Activated CD4-positive, alpha-beta T cell treated with anti-CD3 and anti-CD28 coated beads, Interleukin-2, amount 10 ng/mL, durations not matched to agents 24 days and 14 days (primary cell): ENCODE data around the gene MACROD2. TPM values are rescaled to one million over a fixed set of nuclear protein-coding genes. Genes with fewer than 3 reads are reported as not detected.

Experiments
- DNase-seq: peaks from one replicate; pipeline ENCODE4 v3.0.0; 2022
- H3K27ac Mint-ChIP-seq: one replicate; pipeline ENCODE4 v1.8.0; 2022; ENCODE audit warnings: mild to moderate bottlenecking, mixed read lengths
- H3K27me3 Mint-ChIP-seq: one replicate; pipeline ENCODE4 v1.8.0; 2022; ENCODE audit warnings: mixed read lengths
- H3K36me3 Mint-ChIP-seq: one replicate; pipeline ENCODE4 v1.8.0; 2022; ENCODE audit warnings: low read depth, mild to moderate bottlenecking, mixed read lengths
- H3K4me1 Mint-ChIP-seq: one replicate; pipeline ENCODE4 v1.8.0; 2021; ENCODE audit warnings: mixed read lengths
- H3K4me3 Mint-ChIP-seq: one replicate; pipeline ENCODE4 v1.8.0; 2022; ENCODE audit warnings: mild to moderate bottlenecking, moderate library complexity, mixed read lengths
- H3K9me3 Mint-ChIP-seq: one replicate; pipeline ENCODE4 v1.8.0; 2021; ENCODE audit warnings: mixed read lengths
- intact Hi-C: fragments of 100-400 bp; cut with micrococcal nuclease; formaldehyde crosslinking; loops from one replicate; pipeline ENCODE4 v1.15.1; 2023
- total RNA-seq: library from RNA; stranded (reverse); gene quantifications from 2 replicates; pipeline ENCODE4 v1.2.3, GENCODE V29; 2022

MACROD2 gene
- total RNA-seq, 1 donor from 2014 or later: not detected

DNA sequence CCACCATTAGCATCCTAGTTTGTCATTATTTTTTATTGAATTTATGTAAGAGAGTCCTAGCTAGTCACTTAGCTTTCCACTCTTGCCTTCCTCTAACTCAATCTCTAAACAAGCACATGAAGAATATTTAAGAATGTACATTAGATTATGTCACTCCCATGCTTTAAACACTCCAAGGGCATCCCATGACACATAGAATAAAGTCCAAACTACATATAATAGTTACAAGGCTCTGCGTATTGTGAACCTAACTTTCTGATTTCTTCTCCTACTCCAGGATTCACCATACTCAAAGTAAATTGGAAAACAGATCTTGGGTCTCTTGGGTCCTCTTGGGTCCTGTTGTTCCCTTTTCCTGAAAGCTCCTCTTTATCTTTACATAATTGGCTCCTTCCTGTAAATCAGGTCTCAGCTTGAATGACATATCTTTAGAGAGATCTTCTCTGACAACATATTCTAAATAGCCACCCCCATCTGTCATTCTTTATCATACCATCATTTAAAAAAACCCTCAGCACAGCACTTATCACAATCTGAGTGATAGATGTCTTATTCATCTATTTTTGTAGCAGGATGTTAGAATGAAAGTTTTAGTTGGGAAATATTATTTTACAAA lies 1384.5 kb downstream of the MACROD2 start:
- Mint-ChIP-seq H3K9me3 (peaks cover 4% of the 10 kb centered on the region), H3K36me3 (no peaks in the 10 kb centered on the region), H3K4me1 (no peaks in the 10 kb centered on the region), H3K27ac (no peak overlapping the region), H3K27me3 (no peaks in the 10 kb centered on the region), H3K4me3 (no peak overlapping the region)
- no peak for DNase-seq
- intact Hi-C loops: no loop called here

DNA sequence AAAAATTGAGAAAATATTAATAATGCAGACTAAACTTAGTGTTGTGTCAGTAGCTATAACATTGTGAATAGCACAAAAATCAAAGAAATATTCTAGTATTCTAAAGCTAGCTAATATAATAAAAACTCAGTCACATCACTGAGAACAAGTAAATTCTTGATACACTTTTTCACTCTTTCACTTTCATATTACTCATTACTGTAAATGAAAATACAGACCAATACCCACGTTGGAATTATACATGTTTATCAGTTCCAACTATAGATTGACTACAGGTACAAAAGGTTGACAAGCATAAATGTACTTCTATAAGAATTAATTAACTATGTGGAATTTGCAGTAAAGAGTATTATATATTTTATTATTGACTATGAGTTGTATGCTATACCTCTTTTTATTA lies 1385.5 kb downstream of the MACROD2 start:
- intact Hi-C loops: no loop called here
- no peak overlapping the region for H3K27ac Mint-ChIP-seq
- no peaks in the 10 kb centered on the region for H3K36me3 Mint-ChIP-seq
- H3K4me3 Mint-ChIP-seq: no peak overlapping the region
- H3K9me3 Mint-ChIP-seq: peaks cover 4% of the 10 kb centered on the region
- no peaks in the 10 kb centered on the region for H3K4me1 Mint-ChIP-seq
- H3K27me3 Mint-ChIP-seq: no peaks in the 10 kb centered on the region
- DNase-seq: no peak

DNA sequence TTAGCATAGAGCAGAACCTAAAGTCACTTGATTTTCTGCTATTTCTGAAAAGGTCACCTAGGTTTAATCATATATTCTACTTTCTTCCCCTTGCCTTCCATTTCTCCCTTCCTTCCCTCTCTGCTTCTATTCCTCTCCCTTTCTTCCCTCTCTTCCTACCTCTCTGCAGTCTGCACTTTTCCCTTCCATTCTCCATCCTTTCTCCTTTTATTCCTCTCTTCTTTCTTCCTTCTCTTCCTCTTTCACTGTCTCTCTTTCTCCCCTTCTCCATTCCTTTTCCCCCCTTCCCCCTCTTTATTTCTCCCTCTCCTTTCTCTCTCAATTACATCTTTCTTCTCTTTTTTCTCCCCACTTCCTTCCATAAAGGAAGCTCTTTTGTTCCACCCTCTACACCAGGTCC lies 1391.9 kb downstream of the MACROD2 start:
- H3K4me1 Mint-ChIP-seq: no peaks in the 10 kb centered on the region
- intact Hi-C loops: no loop called here
- H3K36me3 Mint-ChIP-seq: no peaks in the 10 kb centered on the region
- no peak for DNase-seq
- no peaks in the 10 kb centered on the region for H3K27me3 Mint-ChIP-seq
- peaks cover 8% of the 10 kb centered on the region for H3K9me3 Mint-ChIP-seq
- no peak overlapping the region for H3K27ac Mint-ChIP-seq
- no peak overlapping the region for H3K4me3 Mint-ChIP-seq

- no peak for DNase-seq
- H3K4me3 Mint-ChIP-seq: no peak overlapping the region
- intact Hi-C loops: no loop called here
- no peaks in the 10 kb centered on the region for H3K4me1 Mint-ChIP-seq
- no peaks in the 10 kb centered on the region for H3K36me3 Mint-ChIP-seq
- peaks cover 10% of the 10 kb centered on the region for H3K9me3 Mint-ChIP-seq
- H3K27me3 Mint-ChIP-seq: no peaks in the 10 kb centered on the region
- H3K27ac Mint-ChIP-seq: no peak overlapping the region
Measured at GRCh38 chr20:15395457-15395856, 1400.1 kb downstream of the MACROD2 start.

DNA sequence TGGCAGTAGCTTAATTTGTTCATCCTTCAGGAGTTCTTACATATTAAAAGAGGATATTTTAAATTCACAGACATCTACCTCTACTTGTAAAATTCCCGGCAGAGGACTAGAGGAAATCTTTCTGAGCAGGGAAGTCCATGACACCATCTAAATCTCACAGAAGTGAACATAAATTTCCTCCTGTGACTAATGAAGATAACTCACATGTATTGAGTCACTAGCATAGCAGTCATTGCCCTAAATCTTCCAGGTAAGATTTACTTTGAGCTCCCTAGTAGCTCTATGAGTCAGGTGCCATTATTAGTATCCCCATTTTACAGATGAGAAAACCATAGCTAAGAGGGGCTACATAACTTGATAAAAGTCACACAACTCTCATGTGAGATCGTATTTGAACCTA lies 1400.7 kb downstream of the MACROD2 start:
- no peak for DNase-seq
- Mint-ChIP-seq H3K27ac (no peak overlapping the region), H3K4me3 (no peak overlapping the region), H3K36me3 (no peaks in the 10 kb centered on the region), H3K9me3 (peaks cover 10% of the 10 kb centered on the region), H3K27me3 (no peaks in the 10 kb centered on the region), H3K4me1 (no peaks in the 10 kb centered on the region)
- intact Hi-C loops: no loop called here

DNA sequence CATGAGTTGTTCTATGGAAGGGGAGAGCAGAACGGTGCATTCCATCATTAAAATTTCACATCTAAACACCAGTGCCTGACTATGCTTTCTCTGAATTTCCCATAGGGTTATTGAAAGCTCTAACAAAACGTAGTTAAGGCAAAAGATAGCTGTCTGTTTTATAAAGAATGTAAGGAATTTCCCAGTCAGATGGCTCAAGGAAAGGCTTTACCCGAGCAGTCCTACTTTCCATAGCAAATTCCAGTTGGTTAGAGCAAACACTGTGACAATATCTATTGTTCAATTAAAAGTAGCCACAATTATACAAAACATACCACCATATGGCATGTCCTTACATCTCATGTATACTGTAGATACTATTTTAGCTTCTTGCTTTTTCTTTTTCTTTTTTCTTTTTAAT lies 1401.6 kb downstream of the MACROD2 start:
- Mint-ChIP-seq H3K36me3 (no peaks in the 10 kb centered on the region), H3K27me3 (no peaks in the 10 kb centered on the region), H3K9me3 (peaks cover 10% of the 10 kb centered on the region), H3K4me1 (no peaks in the 10 kb centered on the region), H3K4me3 (no peak overlapping the region), H3K27ac (no peak overlapping the region)
- DNase-seq: no peak
- intact Hi-C loops: no loop called here

DNA sequence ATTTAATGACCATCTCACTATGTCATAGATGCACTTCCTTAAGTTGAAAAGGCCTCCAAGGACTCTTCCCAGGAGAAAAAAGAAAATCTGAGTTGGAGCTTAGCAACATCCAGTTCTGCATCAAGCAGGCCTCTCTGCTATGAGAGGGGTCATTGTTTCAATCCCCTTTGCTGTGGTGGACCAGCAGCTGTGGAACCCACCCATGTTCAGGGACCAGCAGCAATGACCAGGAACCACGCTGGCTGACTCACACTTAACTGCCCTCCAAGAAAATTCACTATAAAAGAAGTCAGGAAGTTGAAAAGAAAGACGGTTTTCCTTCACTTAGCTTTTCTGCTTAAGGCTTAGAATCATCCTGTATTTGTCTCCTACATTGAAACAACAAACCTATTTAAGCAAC lies 1404.5 kb downstream of the MACROD2 start:
- Mint-ChIP-seq H3K27ac (no peak overlapping the region), H3K36me3 (no peaks in the 10 kb centered on the region), H3K4me3 (no peak overlapping the region), H3K4me1 (no peaks in the 10 kb centered on the region), H3K9me3 (peaks cover 6% of the 10 kb centered on the region), H3K27me3 (no peaks in the 10 kb centered on the region)
- intact Hi-C loops: no loop called here
- DNase-seq: no peak

GRCh38 chr20:15406072-15406471 lies 1410.8 kb downstream of the MACROD2 start:
- H3K9me3 Mint-ChIP-seq: peaks cover 4% of the 10 kb centered on the region

GRCh38 chr20:15411781-15412180 lies 1416.5 kb downstream of the MACROD2 start:
- no peak overlapping the region for H3K4me3 Mint-ChIP-seq
- H3K27me3 Mint-ChIP-seq: no peaks in the 10 kb centered on the region
- DNase-seq: no peak
- intact Hi-C loops: no loop called here
- H3K36me3 Mint-ChIP-seq: no peaks in the 10 kb centered on the region
- H3K27ac Mint-ChIP-seq: no peak overlapping the region
- peaks cover 6% of the 10 kb centered on the region for H3K9me3 Mint-ChIP-seq
- H3K4me1 Mint-ChIP-seq: no peaks in the 10 kb centered on the region

More at GRCh38 chr20:15406072-15406471, 1410.8 kb downstream of the MACROD2 start:
- no peak for DNase-seq
- intact Hi-C loops: no loop called here
- Mint-ChIP-seq H3K27ac (no peak overlapping the region), H3K4me1 (no peaks in the 10 kb centered on the region), H3K36me3 (no peaks in the 10 kb centered on the region), H3K27me3 (no peaks in the 10 kb centered on the region), H3K4me3 (no peak overlapping the region)

DNA sequence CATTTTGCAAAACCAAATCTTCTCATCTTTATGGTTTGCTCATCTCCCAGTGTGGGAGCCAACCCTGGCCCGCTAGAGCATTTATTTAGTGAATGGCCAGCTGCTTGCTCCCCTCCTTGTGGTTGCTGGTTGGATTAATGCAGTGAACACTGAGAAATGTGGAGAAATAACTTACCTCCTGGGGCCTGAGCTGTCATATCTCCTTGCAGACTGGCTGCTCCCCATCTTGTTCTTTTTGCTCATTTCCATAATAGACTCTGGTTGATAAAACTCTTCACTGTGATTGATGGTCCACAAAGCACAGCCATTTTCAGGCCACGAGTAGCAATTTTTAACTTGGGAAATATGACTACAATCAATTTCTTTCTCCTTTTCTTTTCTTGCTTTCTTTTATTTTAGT lies 1420.6 kb downstream of the MACROD2 start:
- DNase-seq: no peak
- no peak overlapping the region for H3K4me3 Mint-ChIP-seq
- H3K4me1 Mint-ChIP-seq: no peaks in the 10 kb centered on the region
- no peak overlapping the region for H3K27ac Mint-ChIP-seq
- H3K27me3 Mint-ChIP-seq: no peaks in the 10 kb centered on the region
- peaks cover 6% of the 10 kb centered on the region for H3K9me3 Mint-ChIP-seq
- H3K36me3 Mint-ChIP-seq: no peaks in the 10 kb centered on the region
- intact Hi-C loops: no loop called here

- intact Hi-C loops: no loop called here
- no peaks in the 10 kb centered on the region for H3K4me1 Mint-ChIP-seq
- no peaks in the 10 kb centered on the region for H3K27me3 Mint-ChIP-seq
- no peak for DNase-seq
- no peak overlapping the region for H3K4me3 Mint-ChIP-seq
- no peaks in the 10 kb centered on the region for H3K36me3 Mint-ChIP-seq
- peaks cover 4% of the 10 kb centered on the region for H3K9me3 Mint-ChIP-seq
- H3K27ac Mint-ChIP-seq: no peak overlapping the region
Measured at GRCh38 chr20:15419856-15420255, 1424.5 kb downstream of the MACROD2 start.

GRCh38 chr20:15422966-15423365 lies 1427.7 kb downstream of the MACROD2 start:
- no peaks in the 10 kb centered on the region for H3K36me3 Mint-ChIP-seq
- H3K27ac Mint-ChIP-seq: no peak overlapping the region
- H3K27me3 Mint-ChIP-seq: no peaks in the 10 kb centered on the region
- H3K4me1 Mint-ChIP-seq: no peaks in the 10 kb centered on the region
- DNase-seq: no peak
- H3K4me3 Mint-ChIP-seq: no peak overlapping the region
- H3K9me3 Mint-ChIP-seq: peaks cover 4% of the 10 kb centered on the region
- intact Hi-C loops: no loop called here

- intact Hi-C loops: no loop called here
- H3K27me3 Mint-ChIP-seq: no peaks in the 10 kb centered on the region
- H3K36me3 Mint-ChIP-seq: no peaks in the 10 kb centered on the region
- no peak overlapping the region for H3K4me3 Mint-ChIP-seq
- DNase-seq: no peak
- H3K9me3 Mint-ChIP-seq: no peaks in the 10 kb centered on the region
- H3K4me1 Mint-ChIP-seq: no peaks in the 10 kb centered on the region
- H3K27ac Mint-ChIP-seq: no peak overlapping the region
Measured at GRCh38 chr20:15439551-15439950, 1444.2 kb downstream of the MACROD2 start.

DNA sequence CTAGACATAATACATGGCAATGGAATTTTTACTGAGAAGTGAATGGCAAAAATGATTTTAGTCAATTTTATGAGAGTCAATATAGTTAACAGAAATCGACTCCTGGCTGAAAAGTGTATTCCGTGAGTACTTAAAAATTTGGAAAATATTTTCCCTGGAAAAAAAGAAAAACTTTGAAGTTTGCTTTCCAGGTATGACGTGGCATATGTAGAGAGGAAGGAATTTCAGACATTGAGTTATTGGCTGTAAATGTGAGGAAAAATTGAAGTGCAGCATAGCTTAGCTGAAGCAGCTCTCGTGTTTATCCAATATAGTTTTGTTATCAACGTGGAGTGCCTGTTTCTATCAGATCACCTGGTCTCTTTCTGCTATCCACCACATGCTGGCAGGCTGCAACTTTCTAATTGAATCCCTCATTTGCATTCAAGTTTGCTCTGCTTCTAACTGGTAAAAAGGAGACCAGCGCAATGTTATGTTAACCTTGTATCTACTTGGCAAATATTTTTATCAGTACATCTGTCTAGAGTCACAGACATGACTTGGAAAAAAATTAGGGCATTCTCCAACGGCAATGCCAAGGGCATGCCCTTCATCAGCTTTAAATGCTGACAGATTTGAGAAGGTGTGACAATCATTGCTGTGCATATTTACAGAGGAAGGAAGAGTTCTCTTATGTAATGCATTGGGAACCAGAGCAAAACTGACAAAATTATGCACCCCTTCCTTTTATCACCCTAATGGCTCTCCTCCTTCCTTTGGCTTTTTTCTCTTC lies 1444.9 kb downstream of the MACROD2 start:
- intact Hi-C loops: no loop called here
- Mint-ChIP-seq H3K4me1 (no peaks in the 10 kb centered on the region), H3K27ac (no peak overlapping the region), H3K27me3 (no peaks in the 10 kb centered on the region), H3K4me3 (no peak overlapping the region), H3K9me3 (no peaks in the 10 kb centered on the region), H3K36me3 (no peaks in the 10 kb centered on the region)
- DNase-seq: no peak
